Kidney epithelial cell (primary cell): ENCODE data around the gene ANKRD40CL. TPM values are rescaled to one million over a fixed set of nuclear protein-coding genes. Genes with fewer than 3 reads are reported as not detected.

Experiments
- DNase-seq: peaks from one replicate; pipeline ENCODE4 v3.0.0-alpha.2; 2010; ENCODE audit warnings: low read depth
- H3K27me3 ChIP-seq: 2 replicates; pipeline ENCODE4 v1.6.0; 2011; ENCODE audit warnings: low read length; ENCODE audit not compliant: control insufficient read depth, insufficient read depth
- H3K36me3 ChIP-seq: 2 replicates; pipeline ENCODE4 v1.5.1; 2011; ENCODE audit warnings: low read length; ENCODE audit not compliant: control insufficient read depth, insufficient read depth
- H3K4me3 ChIP-seq: 2 replicates; pipeline ENCODE4 v1.5.1; 2011; ENCODE audit warnings: low read depth, mild to moderate bottlenecking, control low read depth, low read length
- CTCF ChIP-seq: IDR thresholded peaks from 2 replicates; pipeline ENCODE4 v1.5.1; 2011; ENCODE audit warnings: mild to moderate bottlenecking, moderate library complexity, low read length, control low read depth, inconsistent platforms; ENCODE audit not compliant: insufficient read depth, poor library complexity, severe bottlenecking
- total RNA-seq: library from RNA; depleted of rRNA; stranded (reverse); fragments of >200 nt; gene quantifications from 2 replicates; pipeline ENCODE4 v1.2.3, GENCODE V29; 2015

Gene ANKRD40CL
- total RNA-seq, 1 donor from 2014 or later: not detected

GRCh38 chr17:50778471-50778870 lies 11.2 kb upstream of the ANKRD40CL start:
- TF ChIP-seq CTCF: no peak
- Histone ChIP-seq H3K36me3 (no peaks in the 10 kb centered on the region), H3K27me3 (peaks cover 5% of the 10 kb centered on the region), H3K4me3 (no peak overlapping the region)
- DNase-seq: no peak

GRCh38 chr17:50775926-50776325 lies 8.6 kb upstream of the ANKRD40CL start:
- DNase-seq: no peak
- Histone ChIP-seq H3K27me3 (peaks cover under 1% of the 10 kb centered on the region), H3K4me3 (no peak overlapping the region), H3K36me3 (no peaks in the 10 kb centered on the region)
- TF ChIP-seq CTCF: no peak

- DNase-seq: no peak
- no peaks in the 10 kb centered on the region for H3K27me3 ChIP-seq
- no peaks in the 10 kb centered on the region for H3K36me3 ChIP-seq
- no peak overlapping the region for H3K4me3 ChIP-seq
- no peak for TF ChIP-seq CTCF
Observed at GRCh38 chr17:50774225-50774803, 7.0 kb upstream of the ANKRD40CL start.

GRCh38 chr17:50771991-50772785 lies 4.9 kb upstream of the ANKRD40CL start:
- H3K27me3 ChIP-seq: no peaks in the 10 kb centered on the region
- DNase-seq: no peak
- H3K36me3 ChIP-seq: no peaks in the 10 kb centered on the region
- no peak overlapping the region for H3K4me3 ChIP-seq
- no peak for TF ChIP-seq CTCF

GRCh38 chr17:50770346-50770745 lies 3.0 kb upstream of the ANKRD40CL start:
- no peak for TF ChIP-seq CTCF
- Histone ChIP-seq H3K36me3 (no peaks in the 10 kb centered on the region), H3K27me3 (no peaks in the 10 kb centered on the region), H3K4me3 (no peak overlapping the region)
- DNase-seq: no peak
